Body of pancreas (tissue), 4 donors: ENCODE data around the gene TNRC18.

Source experiments
- POLR2A ChIP-seq, 3 donors: fragments of 450-650 bp; IDR thresholded peaks; one replicate each; pipeline ENCODE4 v1.6.1; 2016; ENCODE audit warnings: antibody characterized with exemption in 3 of 3, mild to moderate bottlenecking in 2 of 3
- TF ChIP-seq, protein P1 (sequence below), 7 experiments: fragments of 450-650 bp in 4 of 7; fragments of 200-600 bp in 3 of 7; sonication (generic) in 3 of 7; IDR thresholded peaks; one replicate each; pipeline ENCODE4 v1.5.1; 2016 to 2019; ENCODE audit warnings: antibody characterized with exemption in 7 of 7

DNA sequence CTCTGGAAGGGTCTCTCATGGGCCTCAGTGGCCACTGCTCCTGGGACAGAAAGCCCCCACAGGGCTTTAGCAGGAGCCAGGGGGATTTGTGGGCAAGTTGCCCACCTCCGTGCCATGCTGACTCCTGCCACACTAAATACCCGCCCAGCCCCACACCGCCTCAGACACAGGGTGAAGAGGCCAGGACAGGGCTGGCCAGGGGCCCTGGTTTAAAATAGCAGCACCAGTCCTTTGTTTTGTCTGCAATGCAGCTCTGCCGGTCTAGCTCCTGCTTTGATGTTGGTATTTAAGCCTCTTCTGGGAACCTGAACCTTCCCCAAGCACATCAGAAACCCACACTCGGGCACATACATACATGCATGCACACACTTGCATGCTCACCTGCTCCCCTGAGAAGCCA, 14.4 kb upstream of the TNRC18 start:
- TF ChIP-seq, protein P1, sequence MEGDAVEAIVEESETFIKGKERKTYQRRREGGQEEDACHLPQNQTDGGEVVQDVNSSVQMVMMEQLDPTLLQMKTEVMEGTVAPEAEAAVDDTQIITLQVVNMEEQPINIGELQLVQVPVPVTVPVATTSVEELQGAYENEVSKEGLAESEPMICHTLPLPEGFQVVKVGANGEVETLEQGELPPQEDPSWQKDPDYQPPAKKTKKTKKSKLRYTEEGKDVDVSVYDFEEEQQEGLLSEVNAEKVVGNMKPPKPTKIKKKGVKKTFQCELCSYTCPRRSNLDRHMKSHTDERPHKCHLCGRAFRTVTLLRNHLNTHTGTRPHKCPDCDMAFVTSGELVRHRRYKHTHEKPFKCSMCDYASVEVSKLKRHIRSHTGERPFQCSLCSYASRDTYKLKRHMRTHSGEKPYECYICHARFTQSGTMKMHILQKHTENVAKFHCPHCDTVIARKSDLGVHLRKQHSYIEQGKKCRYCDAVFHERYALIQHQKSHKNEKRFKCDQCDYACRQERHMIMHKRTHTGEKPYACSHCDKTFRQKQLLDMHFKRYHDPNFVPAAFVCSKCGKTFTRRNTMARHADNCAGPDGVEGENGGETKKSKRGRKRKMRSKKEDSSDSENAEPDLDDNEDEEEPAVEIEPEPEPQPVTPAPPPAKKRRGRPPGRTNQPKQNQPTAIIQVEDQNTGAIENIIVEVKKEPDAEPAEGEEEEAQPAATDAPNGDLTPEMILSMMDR (IDR thresholded peaks at IDR 0.05): no peak
- no peak for TF ChIP-seq POLR2A (IDR thresholded peaks at IDR 0.05)
